Large intestine (tissue), 3 donors: ENCODE data around the gene ARHGEF5. TPM values are rescaled to one million over a fixed set of nuclear protein-coding genes. Genes with fewer than 3 reads are reported as not detected.

ENCODE experiments used
- DNase-seq, 2 donors: peaks; one replicate each; pipeline versions ENCODE4 v3.0.0 to v3.0.0-alpha.2; 2013
- H3K27ac ChIP-seq: one replicate; pipeline ENCODE4 v1.5.1; 2013; ENCODE audit warnings: low read length
- H3K27me3 ChIP-seq: 2 replicates; pipeline ENCODE4 v1.6.1; 2013; ENCODE audit warnings: low read length; ENCODE audit not compliant: control insufficient read depth, insufficient read depth
- H3K36me3 ChIP-seq: 2 replicates; pipeline ENCODE4 v1.6.1; 2013; ENCODE audit warnings: low read length; ENCODE audit not compliant: control insufficient read depth, insufficient read depth
- H3K4me1 ChIP-seq: one replicate; pipeline ENCODE4 v1.6.1; 2013; ENCODE audit warnings: low read length; ENCODE audit not compliant: control insufficient read depth, insufficient read depth
- H3K4me3 ChIP-seq: one replicate; pipeline ENCODE4 v1.5.1; 2013; ENCODE audit warnings: low read length
- H3K9me3 ChIP-seq: one replicate; pipeline ENCODE4 v1.6.1; 2013; ENCODE audit warnings: mild to moderate bottlenecking, low read depth, low read length, moderate library complexity; ENCODE audit not compliant: control insufficient read depth
- WGBS: methylation state at CpG from one replicate; pipeline ENCODE4 v1.1.5; 2013; ENCODE audit warnings: low lambda C conversion rate; ENCODE audit not compliant: insufficient coverage; 5-methylcytosine and 5-hydroxymethylcytosine counted together
- polyA plus RNA-seq: library from polyadenylated mRNA; unstranded; fragments of 120-200 nt; gene quantifications from one replicate; pipeline ENCODE4 v1.2.1, GENCODE V29; 2013

The ARHGEF5 gene
- polyA plus RNA-seq, 1 donor: 41.1 TPM

DNA sequence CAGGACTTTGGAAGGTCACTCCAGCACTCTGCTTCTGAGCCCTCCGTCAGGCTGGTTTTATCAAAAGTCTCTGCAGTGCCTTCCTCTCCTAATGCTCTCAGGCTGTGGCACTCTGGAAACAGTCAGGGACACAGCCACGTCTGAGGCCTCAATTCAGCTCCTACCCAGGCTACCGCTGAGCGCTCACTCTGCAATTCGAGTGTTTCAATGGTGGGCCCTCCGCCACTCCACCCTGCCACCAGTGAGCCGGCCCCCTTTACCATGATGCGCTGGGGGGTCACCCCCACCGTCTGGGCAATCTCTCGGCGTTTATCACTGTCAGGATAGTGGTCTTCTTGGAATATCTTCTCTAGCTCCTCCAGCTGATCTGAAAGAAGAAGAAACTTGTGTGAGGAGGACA, 44.7 kb downstream of the ARHGEF5 start:
- no CpG with 5 or more reads among the region's 11 CpGs for WGBS
- Histone ChIP-seq H3K4me1 (peaks cover under 1% of the 10 kb centered on the region), H3K9me3 (no peaks in the 10 kb centered on the region), H3K4me3 (no peak overlapping the region), H3K36me3 (no peaks in the 10 kb centered on the region), H3K27ac (no peak overlapping the region), H3K27me3 (no peaks in the 10 kb centered on the region)
- DNase-seq: no peak

DNA sequence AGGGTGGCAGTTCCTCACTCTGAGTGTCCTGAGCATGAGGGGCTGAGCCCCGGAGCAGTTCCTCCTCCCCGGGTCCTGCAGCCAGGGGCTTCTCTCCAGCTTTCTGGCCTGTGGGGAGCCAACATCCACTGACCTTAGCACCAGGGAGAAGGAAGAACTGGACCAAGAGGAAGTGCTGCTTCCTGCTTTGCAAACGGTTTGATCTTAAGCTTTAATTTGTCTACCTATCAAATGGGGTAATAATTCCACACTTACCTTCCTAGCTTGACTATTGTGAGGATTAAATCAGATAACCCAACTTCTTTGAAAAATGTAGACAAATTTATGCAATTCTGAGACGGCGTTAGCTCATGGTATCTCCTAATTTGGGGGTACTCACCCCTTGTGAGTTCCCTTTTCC, 46.3 kb downstream of the ARHGEF5 start:
- H3K4me1 ChIP-seq: peaks cover 6% of the 10 kb centered on the region
- no peak overlapping the region for H3K4me3 ChIP-seq
- no peaks in the 10 kb centered on the region for H3K27me3 ChIP-seq
- no peak overlapping the region for H3K27ac ChIP-seq
- no peaks in the 10 kb centered on the region for H3K9me3 ChIP-seq
- no peaks in the 10 kb centered on the region for H3K36me3 ChIP-seq
- no peak for DNase-seq
- WGBS: no CpG with 5 or more reads among the region's 5 CpGs

- WGBS: no CpG with 5 or more reads among the region's 11 CpGs
- no peaks in the 10 kb centered on the region for H3K9me3 ChIP-seq
- peaks cover 6% of the 10 kb centered on the region for H3K4me1 ChIP-seq
- H3K27me3 ChIP-seq: no peaks in the 10 kb centered on the region
- H3K36me3 ChIP-seq: no peaks in the 10 kb centered on the region
- no peak for DNase-seq
- H3K4me3 ChIP-seq: no peak overlapping the region
- no peak overlapping the region for H3K27ac ChIP-seq
Observed at GRCh38 chr7:144403102-144403501, 47.9 kb downstream of the ARHGEF5 start.

DNA sequence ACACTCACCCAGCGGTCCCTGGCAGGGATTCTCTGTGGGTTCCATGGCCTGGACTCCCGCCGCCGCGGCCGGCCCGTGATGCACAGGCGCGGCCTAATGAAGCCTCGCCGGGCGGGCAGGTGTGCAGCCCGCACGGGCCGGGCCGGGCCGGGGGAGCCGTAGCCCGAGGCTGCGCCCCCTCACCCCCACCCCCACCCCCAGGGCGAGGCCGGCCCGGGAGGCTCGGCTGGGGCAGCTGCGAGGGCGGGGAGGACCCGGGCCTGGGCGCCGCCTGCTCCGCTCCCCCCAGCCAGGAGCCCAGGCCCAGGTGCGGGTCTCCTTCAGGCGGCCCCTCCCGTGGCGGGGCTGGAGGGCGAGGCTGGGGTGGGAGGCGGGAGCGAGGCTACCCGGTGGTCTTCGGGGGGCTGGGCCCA, 48.5 kb downstream of the ARHGEF5 start, which contains the start of gene NOBOX:
TSS of gene NOBOX (minus strand) at position 45 of the 413 bp plus-strand sequence.
- Histone ChIP-seq H3K9me3 (no peaks in the 10 kb centered on the region), H3K27ac (no peak within 1 kb of the TSS), H3K27me3 (no peaks in the 10 kb centered on the region), H3K4me3 (no peak within 1 kb of the TSS), H3K36me3 (no peaks in the 10 kb centered on the region), H3K4me1 (peaks cover 6% of the 10 kb centered on the region)
- DNase-seq: no peak
- WGBS: no CpG with 5 or more reads among the region's 39 CpGs

GRCh38 chr7:144404946-144405345, 49.7 kb downstream of the ARHGEF5 start:
- Histone ChIP-seq H3K4me3 (no peak overlapping the region), H3K27ac (no peak overlapping the region), H3K4me1 (peaks cover 6% of the 10 kb centered on the region), H3K36me3 (no peaks in the 10 kb centered on the region), H3K27me3 (peaks cover 2% of the 10 kb centered on the region), H3K9me3 (no peaks in the 10 kb centered on the region)
- WGBS: no CpG with 5 or more reads among the region's 4 CpGs
- peak in 1 of 2 donors; percentile 31 for DNase-seq

GRCh38 chr7:144407266-144407931, 52.2 kb downstream of the ARHGEF5 start:
- no peak for DNase-seq
- 57% methylated on average over 1 of the region's 12 CpGs for WGBS
- no peaks in the 10 kb centered on the region for H3K9me3 ChIP-seq
- H3K4me1 ChIP-seq: peaks cover 6% of the 10 kb centered on the region
- H3K4me3 ChIP-seq: no peak overlapping the region
- no peaks in the 10 kb centered on the region for H3K36me3 ChIP-seq
- peaks cover 2% of the 10 kb centered on the region for H3K27me3 ChIP-seq
- H3K27ac ChIP-seq: no peak overlapping the region

GRCh38 chr7:144408121-144408520, 52.9 kb downstream of the ARHGEF5 start:
- DNase-seq: no peak
- Histone ChIP-seq H3K27ac (no peak overlapping the region), H3K4me1 (peaks cover 6% of the 10 kb centered on the region), H3K27me3 (peaks cover 2% of the 10 kb centered on the region), H3K9me3 (no peaks in the 10 kb centered on the region), H3K36me3 (no peaks in the 10 kb centered on the region), H3K4me3 (no peak overlapping the region)
- WGBS: 71% methylated on average over 1 of the region's 3 CpGs

- Histone ChIP-seq H3K27ac (no peak overlapping the region), H3K27me3 (peaks cover 2% of the 10 kb centered on the region), H3K4me1 (peaks cover 2% of the 10 kb centered on the region), H3K9me3 (no peaks in the 10 kb centered on the region), H3K36me3 (no peaks in the 10 kb centered on the region), H3K4me3 (no peak overlapping the region)
- WGBS: no CpG with 5 or more reads among the region's 4 CpGs
- no peak for DNase-seq
Observed at GRCh38 chr7:144410441-144410840, 55.2 kb downstream of the ARHGEF5 start.

GRCh38 chr7:144414815-144415214, 59.6 kb downstream of the ARHGEF5 start:
- no peak for DNase-seq
- Histone ChIP-seq H3K27ac (no peak overlapping the region), H3K4me3 (no peak overlapping the region), H3K4me1 (no peaks in the 10 kb centered on the region), H3K9me3 (peaks cover 6% of the 10 kb centered on the region), H3K27me3 (no peaks in the 10 kb centered on the region), H3K36me3 (no peaks in the 10 kb centered on the region)
- WGBS: 60% methylated on average over 1 of the region's 3 CpGs

GRCh38 chr7:144415858-144416257, 60.7 kb downstream of the ARHGEF5 start:
- H3K9me3 ChIP-seq: peaks cover 6% of the 10 kb centered on the region
- H3K4me3 ChIP-seq: no peak overlapping the region
- H3K27ac ChIP-seq: no peak overlapping the region
- H3K4me1 ChIP-seq: no peaks in the 10 kb centered on the region
- no peaks in the 10 kb centered on the region for H3K27me3 ChIP-seq
- DNase-seq: no peak
- no peaks in the 10 kb centered on the region for H3K36me3 ChIP-seq

- H3K9me3 ChIP-seq: peaks cover 6% of the 10 kb centered on the region
- no peaks in the 10 kb centered on the region for H3K36me3 ChIP-seq
- DNase-seq: no peak
- H3K4me1 ChIP-seq: no peaks in the 10 kb centered on the region
- no peak overlapping the region for H3K27ac ChIP-seq
- H3K4me3 ChIP-seq: no peak overlapping the region
- H3K27me3 ChIP-seq: no peaks in the 10 kb centered on the region
Observed at GRCh38 chr7:144416341-144416740, 61.1 kb downstream of the ARHGEF5 start.
